HS-27A (cell line): ENCODE data around the gene DCUN1D2.
"Not testable (repeated sequence)": the region's sequence is repeated elsewhere in the genome, so short reads cannot be mapped to it uniquely, and the experiment has no call there.

Source experiments
- DNase-seq: peaks from one replicate; pipeline ENCODE4 v3.0.0-alpha.2; 2012; ENCODE audit warnings: low read depth, missing footprints

DCUN1D2 gene

DNA sequence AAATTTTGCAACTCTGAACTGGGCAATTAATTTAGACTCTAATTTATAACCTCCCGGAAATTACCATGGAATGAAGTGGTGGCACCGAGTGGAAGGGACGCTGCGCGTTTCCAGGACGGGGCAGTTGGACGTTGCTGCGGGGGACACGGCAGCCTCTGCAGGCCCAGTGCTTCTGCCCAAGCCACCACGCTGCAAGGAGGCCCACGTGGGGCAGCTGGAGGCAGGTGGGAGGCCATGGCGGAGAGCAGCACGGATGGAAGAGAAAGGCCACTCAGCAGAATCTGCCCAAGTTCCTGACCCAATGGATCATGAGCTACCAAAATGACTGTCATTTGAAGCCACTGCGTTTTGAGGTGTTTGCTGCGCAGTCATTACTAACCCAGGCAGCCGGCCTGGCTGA, 26.0 kb downstream of the DCUN1D2 start:
- no peak for DNase-seq

DNA sequence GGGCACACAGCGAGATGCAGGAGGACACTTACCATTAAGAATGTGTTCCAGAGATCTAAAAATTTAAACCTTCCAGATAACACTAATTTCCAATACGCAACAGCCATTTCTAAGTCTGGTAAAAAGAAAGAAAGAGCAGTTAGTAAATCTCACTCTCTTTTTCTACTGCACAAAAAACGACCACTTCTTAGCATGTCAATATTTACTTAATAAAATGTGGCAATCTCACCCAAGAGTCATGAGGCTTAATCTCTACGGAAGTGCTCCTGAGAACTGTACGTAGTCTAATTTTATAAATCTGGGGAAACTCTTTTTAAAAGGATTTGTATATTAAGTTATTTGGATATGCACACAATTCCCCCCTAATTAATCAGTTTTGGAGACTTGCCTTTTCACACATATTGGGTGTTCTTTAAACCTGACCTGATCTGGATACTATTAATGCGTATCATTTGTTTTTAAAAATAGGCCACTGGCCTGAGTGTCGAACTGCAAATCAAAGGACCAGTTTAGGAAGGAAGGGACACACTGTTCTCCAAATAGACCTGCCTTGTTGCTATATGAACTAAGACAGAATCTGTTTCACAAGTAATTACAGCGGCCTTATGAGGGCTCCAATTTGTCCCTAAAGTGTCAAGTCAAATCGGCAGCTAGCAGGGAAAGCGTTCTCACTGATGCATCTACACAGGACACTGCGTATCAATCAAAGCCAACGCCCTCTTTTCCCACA, 29.3 kb downstream of the DCUN1D2 start:
- DNase-seq: no peak

DNA sequence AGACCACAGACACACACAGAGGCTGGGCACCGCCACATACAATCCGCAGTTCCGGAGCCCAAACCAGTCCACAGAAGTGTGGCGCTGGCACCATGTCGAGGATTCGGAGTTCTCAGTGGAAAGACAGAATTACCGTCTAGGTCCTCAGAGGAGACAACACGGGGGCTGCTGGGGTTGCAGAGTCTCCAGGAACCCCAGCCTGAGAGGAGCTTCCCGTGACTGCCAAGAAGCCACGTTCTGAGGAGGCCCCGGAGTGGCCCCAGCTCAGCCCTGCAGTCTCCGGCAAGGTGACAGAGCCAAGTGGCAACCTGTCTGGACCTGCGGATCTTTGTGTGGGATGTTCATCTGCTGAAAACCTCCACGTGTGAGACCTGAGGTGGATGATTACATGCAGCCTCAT, 29.9 kb downstream of the DCUN1D2 start:
- no peak for DNase-seq

DNA sequence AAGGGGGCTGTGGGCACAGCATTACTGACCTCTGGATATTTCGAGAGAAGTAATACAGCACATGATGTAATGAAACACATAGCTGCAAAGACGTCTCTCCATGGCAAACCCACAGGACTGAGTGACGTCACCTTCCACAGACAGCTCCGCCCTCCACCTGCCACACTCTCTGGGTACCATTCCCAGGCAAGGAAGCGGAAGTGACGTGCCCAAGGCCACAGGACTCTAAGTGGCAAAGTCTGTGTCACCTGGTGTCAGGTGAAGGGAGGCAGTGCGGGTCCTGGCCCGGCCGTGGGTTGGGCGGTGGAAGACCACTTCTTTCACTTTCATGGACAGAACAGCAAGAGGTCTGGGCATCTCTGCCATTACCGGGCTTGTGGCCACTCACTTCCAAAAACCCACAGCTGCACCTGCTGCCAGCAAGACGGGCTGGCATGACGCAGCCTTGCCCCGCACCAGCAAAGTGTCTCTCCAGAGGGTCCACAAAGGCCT, 30.4 kb downstream of the DCUN1D2 start:
- DNase-seq: no peak

DNA sequence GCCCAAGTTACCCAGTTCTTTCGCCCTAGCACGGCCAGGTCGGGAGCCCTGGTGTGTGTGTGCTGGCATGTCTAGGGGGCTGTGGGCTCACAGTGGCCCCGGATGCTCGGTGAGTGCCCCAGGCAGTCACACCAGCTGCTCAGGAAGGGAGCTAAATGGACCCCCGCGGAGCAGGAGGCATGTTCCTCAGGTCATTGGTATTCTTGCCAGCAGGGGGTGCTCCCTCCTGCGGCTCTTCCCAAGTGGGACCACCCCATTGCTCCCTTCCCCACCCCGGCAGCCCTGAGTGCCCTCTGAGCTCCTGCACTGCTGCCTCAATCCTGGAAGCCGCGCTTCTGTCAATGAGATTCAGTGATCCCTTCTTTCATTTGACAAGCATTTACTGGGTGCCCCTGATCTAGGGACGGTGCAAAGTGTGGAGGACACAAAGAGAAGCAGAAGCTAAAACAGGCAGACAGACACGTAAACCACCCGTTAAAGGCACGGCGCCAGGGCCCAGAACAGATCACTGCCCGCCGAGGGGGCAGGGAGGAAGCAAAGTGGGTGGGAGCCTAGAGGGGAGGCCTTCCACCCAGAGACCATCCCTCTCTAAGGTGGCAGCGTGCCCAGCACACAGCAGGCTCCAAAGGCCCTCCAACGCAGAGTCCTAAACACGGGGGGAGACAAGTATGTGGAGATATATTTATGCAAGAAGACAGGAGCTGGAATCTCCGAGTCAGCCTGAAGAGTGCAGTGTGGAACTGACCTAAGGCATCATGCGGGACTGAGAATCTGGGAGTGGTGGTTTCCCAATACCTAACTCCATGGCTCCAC, 32.1 kb downstream of the DCUN1D2 start:
- DNase-seq: no peak

DNA sequence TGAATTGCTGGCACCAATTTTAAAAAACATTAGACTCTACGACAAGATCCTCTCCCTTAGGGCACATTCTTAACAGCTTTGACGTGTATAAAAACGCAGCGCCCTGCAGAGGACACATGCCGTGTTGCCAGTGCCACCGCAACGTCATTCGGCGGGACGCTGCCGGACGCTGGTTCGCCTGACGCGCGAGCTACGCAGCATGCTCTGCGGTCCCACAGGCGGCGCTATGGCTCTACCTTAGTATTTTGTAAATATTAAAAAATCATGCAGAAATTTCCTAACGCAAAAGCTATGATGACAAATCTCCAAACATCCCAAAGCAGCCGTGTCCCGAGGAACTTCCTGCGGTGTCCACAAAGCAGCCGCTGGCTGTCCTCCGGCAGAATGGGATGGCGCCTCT, 33.0 kb downstream of the DCUN1D2 start:
- DNase-seq: no peak

DNA sequence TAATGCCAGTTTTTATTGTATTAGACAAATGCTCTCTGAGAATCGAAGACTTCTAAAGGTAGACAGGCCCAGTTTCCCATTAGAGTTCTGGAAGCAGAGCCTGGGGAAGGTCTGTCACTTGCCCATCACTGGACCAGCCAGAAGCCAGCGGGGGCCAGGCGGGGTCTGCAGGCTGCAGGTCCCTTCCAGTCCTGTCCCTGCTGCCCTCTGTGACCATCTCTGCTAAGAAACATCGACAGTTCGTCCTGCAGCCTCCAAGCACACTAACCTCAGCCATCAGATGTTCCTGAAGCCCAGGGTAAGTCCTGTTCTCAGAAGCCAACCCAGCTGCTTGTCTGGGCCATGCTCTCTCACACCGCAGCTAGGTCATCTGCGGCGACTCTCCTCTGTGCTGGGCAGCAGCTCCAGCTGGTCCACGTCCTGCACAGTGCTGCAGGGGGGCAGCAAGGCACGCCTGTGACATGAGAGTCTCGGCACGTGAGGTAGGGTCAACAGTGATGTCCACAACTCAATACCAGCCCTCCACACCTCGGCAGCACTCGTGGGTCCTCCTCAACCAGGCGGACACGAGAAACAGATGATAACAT, 34.3 kb downstream of the DCUN1D2 start:
- DNase-seq: no peak

DNA sequence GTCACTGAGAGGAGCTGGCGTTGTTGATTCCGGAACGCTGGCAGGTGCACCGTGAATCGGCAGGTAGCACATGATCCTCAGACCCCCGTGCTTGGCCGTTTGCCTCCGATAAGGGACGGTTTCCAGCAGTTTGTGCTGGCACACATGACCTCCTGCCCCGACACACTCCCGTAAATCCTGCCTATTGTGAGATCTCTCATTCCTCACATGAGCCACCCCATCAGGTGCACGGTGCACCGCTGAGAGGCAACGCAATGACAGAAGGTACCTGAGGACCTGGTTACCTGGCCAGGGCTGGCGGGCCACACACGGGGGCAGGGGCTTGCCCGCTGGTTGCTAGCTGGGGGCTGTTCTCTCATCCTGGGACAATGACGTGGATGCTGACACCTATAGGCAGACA, 35.1 kb downstream of the DCUN1D2 start:
- DNase-seq: no peak

DNA sequence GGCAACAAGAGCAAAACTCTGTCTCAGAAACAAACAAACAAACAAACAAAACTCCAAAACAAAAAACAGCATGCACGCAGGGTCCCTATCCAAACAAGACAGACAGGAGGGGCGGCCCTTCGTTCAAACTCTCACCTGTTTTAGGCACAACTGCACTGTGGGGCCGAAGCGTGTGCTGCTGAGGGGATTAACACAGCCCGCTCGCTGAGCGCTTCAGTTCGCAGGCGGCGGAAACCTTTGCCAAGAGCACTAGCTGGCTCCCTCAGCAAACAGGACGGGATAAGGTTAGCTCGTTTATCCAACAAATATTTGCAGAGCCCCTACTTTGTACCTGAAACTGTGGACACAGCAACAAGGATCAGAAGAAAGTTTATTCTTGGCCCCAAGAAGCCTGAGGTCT, 35.6 kb downstream of the DCUN1D2 start:
- no peak for DNase-seq

DNA sequence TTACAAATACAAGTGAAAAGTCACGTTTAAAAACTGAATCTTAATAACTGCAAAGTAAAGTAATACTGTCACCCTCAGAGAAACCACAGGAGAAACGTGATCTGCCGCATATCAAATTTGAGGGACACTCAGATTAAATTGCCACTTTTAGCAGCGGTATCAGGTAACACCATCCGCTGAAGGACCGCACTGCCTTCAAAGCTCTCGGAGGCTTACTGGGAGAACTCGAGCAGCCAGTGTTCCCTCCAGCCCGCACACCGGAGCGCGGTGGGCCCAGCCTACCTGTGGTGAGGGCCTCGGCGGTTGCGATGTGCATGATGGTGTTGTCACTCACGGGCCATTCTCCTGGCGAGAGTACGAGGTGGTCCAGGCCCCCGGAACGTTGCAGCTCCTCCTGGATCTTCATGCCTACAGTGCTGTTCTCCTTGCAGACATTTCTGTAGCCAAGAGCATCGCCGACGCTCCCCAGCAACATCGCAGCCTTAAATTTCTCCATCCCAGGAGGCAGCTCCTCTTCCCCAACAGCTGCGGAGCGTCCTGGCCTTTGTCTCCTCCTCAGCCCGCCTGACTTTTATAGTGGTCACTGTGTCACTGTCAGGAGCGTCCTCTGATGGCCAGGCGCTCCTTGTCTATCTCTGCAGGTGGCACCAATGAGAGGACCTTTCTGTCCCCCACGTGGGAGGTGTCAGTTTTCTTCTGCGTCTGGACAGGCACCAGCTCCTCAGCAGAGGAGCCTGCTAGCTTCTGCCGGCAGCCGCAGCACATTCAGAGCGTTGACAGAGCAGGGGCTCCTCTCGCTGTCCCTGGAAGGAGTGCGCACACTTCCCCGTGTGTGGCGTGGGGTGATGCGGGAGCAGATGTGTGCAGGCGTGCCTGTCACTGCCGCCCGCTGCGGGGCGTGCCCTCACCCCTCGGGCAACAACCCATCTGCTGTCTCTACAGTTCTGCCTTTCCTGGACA, 37.3 kb downstream of the DCUN1D2 start, which contains the start of gene ADPRHL1:
Gene ADPRHL1, minus strand, starts transcription at position 547 of the 960 bp plus-strand sequence. Its CDS starts 51 bp downstream, at position 496.
- DNase-seq: no peak

DNA sequence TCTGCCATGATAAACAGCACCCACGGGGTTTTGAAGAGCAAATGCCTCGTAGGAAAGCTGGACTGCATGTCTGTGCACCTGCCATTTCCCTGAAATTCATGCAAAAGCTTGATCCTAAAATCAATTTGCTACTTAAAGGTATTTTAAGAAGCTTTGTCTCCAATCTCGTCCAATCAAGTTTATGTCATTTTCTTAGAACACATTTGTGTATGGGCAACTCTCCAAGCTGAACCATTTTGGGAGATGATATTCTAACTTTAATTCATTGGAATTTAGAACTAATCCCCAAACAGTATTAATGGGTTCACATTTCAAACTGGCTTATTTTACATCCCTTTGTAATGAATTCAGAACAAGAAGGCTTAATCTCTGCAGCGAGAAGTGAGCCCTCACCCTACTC, 38.0 kb downstream of the DCUN1D2 start:
- DNase-seq: no peak

DNA sequence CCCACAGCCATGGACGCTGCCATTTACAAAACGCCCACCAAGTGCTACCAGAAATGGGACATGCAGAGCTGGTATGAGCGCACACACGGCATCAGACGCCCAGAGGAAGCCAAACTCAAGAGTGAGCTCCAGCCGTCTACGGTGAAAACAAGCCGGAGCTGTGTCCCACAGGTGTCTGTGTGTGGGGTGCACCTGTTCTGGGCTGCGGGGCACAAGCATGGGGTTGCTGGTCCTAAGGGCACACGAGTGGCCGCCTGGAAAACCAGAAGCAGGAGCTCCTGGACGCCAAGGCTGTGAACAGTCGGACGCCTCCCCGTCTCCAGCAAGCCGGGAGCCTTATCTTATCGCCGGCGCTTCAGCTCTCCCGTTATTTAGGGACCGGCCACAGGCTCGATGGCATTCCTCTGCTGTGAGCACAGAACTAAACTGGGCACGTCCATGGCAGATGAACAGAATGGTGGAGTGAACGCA, 38.5 kb downstream of the DCUN1D2 start:
- DNase-seq: no peak

DNA sequence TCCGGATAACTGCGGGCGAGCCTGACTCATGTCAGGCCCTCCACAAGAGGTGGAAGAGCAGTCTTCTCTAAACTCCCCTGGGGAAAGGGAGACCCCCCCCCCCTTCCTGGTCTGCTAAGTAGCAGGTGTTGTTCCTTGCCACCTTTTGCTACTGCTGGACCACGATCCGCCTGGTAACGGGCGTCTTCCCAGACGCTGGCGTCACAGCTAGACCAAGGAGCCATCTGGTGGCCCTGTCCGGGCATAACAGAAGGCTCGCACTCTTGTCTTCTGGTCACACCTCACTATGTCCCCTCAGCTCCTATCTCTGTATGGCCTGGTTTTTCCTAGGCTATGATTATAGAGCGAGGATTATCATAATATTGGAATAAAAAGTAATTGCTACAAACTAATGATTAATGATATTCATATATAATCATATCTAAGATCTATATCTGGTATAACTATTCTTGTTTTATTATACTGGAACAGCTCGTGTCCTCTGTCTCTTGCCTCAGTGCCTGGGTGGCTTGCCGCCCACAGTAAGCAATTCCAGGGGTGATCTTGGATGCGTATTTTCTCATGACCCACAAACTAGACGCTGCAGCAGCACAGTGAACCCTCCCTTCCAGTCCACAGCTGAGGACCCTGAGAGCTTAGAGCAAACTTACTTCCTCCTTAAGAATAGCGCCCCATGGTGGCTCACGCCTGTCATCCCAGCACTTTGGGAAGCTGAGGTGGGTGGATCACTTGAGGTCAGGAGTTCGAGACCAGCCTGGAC, 39.5 kb downstream of the DCUN1D2 start:
- DNase-seq: not testable (repeated sequence)

DNA sequence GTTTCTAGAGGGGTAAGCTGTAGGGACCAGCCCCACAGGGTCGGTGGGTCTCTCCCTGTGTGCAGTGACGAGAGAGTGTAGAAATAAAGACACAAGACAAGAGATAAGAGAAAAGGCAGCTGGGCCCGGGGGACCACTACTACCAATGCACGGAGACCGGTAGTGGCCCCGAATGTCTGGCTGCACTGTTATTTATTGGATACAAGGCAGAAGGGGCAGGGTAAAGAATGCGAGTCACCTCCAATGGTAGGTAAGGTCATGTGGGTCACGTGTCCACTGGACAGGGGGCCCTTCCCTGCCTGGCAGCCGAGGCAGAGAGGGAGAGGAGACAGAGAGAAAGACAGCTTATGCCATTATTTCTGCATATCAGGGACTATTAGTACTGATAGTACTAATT, 40.2 kb downstream of the DCUN1D2 start:
- not testable (repeated sequence) for DNase-seq

DNA sequence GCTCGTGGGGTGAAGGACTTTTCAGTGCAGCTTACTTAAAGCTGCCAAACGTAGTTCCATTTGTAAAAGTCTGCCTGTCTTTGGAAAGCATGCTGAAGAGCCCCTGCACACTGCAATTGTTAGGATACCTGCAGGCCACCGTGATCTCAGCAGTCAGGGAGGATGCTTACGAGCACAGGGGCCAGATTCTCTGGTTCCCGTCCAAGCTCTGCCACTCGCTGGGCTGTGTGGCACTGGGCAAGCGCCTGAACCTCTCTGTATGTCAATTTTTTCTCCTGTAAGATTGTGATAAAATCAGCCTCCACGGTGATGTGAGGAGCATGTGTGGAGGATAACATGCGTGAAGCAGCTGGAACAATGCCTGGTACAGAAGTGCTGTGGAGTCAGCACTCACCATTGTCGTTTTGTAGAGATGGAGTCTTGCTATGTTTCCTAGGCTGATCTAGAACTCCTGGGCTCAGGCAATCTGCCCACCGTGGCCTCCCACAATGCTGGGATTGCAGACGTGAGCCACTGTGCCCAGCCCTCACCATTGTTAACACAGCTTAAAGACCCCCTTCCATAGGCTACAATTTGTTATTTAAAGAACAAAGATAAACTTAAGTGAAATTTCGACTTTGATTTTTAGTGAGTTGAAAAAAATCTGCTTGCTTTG, 40.7 kb downstream of the DCUN1D2 start:
- no peak for DNase-seq

DNA sequence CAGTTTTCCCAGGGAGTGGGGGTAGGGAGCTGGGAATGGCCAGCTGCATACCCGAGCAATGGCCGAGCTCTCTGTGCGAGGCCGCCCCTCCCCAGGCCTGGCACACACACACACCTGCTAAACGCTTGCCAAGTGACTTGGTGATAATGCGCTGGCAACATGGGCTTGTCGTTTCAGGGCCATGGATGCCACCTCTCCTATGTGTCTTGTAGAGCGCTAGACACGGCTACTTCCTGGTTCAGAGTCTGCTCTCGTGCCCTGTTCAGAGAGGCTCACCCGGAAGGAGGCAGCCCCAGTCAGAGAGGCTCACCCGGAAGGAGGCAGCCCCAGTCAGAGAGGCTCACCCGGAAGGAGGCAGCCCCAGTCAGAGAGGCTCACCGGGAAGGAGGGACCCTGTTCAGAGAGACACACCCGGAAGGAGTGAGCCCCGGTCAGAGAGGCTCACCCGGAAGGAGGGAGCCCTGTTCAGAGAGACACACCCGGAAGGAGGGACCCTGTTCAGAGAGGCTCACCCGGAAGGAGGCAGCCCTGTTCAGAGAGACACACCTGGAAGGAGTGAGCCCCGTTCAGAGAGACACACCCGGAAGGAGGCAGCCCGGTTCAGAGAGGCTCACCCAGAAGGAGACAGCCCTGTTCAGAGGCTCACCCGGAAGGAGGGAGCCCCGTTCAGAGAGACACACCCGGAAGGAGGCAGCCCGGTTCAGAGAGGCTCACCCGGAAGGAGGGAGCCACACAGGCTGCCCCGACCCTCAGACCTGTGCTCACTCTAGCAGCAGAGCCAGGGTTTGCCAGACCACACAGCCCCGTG, 41.4 kb downstream of the DCUN1D2 start:
- DNase-seq: no peak

DNA sequence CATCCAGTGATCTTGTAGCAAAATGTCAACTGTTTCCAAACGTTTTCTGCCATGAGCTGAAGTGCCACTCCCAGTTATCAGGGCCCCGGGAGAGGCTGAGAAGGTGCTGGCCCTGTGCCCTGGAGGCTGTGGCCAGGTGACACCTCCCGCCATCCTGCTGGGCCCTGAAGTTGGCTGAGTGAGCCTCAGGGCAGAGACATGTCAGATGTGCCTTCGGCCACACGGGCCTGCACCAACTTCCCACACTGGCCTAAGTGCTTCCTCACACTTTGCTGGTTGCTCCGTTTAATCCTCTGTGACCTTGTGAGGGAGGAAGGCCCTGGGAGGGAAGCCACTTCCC, 42.0 kb downstream of the DCUN1D2 start:
- DNase-seq: no peak

DNA sequence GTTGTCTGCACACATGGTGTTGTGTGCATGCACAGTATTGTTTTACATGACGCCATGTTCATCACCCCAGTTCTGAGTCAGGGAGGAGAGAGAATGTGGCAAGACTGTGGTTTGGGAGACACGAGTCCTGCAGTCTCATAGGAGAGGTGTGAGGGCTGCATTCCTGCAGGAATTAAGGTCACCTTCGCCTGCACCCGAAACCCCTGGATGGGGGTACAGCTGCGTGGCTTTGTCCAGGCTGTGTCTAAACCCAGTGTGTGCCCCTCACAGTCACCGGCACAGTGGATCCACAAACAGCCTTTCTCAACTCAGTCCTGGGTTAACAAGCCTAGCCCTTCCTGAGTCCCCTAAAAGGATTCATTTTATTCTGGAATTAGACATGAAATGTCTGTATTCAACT, 42.9 kb downstream of the DCUN1D2 start:
- DNase-seq: no peak

DNA sequence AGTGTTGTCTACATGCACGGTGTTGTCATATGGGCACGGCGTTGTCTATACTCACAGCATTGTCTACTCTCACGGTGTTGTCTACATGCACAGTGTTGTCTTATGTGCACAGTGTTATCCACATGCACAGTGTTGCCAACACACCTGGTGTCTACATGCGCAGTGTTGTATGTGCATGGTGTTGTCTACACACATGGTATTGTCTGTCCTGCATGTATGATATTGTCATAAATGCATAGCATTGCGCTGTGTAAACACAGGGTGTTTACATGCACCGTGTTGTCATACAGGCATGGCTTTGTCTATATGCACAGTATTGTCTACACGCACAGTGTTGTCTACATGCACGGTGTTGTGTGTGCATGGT, 44.0 kb downstream of the DCUN1D2 start:
- DNase-seq: no peak
